ENCODE data around the gene JUN. TPM values are rescaled to one million over a fixed set of nuclear protein-coding genes. Genes with fewer than 3 reads are reported as not detected.

Gene JUN
- total and polyA plus RNA-seq, 10 donors, result 8.3 to 162 (median 42.2) TPM

DNA sequence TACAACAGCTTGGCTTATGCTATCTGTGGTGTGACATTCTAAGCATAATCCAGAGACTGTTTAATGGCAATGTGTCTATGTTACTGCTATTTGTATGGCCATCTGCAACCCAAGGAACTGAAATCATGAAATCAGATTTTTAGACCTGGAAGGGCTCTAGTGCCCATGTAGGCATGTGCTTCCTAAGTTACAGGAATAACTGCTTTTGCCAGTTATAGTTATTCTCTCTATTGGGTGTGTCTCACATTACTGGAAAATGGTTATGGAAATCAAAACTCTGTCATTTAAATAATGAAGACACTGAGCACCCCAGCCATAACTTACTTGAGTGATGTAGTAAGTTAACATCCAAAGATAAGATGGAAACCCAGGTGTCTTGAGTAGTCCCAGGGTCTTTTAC is 12.6 kb upstream of the JUN start:
- Histone ChIP-seq H3K27ac (no peak overlapping the region), H3K36me3 (no peaks in the 10 kb centered on the region), H3K27me3 (replicated peaks in 1 of 7) (no peaks in the 10 kb centered on the region), H3K4me1 (peaks cover 0 to 15% (median 0%) of the 10 kb centered on the region in 6 donors), H3K9me3 (no peaks in the 10 kb centered on the region), H3K4me3 (no peak overlapping the region)
- intact Hi-C loops (cut with DNase I; ENCODE audit: low total_unique reads), result no loop called here
- TF ChIP-seq POLR2AphosphoS5 (IDR thresholded peaks at IDR 0.05) (no peak), POLR2A (IDR thresholded peaks at IDR 0.05) (no peak)
- TF ChIP-seq, protein P1, sequence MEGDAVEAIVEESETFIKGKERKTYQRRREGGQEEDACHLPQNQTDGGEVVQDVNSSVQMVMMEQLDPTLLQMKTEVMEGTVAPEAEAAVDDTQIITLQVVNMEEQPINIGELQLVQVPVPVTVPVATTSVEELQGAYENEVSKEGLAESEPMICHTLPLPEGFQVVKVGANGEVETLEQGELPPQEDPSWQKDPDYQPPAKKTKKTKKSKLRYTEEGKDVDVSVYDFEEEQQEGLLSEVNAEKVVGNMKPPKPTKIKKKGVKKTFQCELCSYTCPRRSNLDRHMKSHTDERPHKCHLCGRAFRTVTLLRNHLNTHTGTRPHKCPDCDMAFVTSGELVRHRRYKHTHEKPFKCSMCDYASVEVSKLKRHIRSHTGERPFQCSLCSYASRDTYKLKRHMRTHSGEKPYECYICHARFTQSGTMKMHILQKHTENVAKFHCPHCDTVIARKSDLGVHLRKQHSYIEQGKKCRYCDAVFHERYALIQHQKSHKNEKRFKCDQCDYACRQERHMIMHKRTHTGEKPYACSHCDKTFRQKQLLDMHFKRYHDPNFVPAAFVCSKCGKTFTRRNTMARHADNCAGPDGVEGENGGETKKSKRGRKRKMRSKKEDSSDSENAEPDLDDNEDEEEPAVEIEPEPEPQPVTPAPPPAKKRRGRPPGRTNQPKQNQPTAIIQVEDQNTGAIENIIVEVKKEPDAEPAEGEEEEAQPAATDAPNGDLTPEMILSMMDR (IDR thresholded peaks at IDR 0.05 in 8 of 11, conservative IDR thresholded peaks at IDR 0.05 in 3 of 11), result no peak
- DNase-seq, result no peak

DNA sequence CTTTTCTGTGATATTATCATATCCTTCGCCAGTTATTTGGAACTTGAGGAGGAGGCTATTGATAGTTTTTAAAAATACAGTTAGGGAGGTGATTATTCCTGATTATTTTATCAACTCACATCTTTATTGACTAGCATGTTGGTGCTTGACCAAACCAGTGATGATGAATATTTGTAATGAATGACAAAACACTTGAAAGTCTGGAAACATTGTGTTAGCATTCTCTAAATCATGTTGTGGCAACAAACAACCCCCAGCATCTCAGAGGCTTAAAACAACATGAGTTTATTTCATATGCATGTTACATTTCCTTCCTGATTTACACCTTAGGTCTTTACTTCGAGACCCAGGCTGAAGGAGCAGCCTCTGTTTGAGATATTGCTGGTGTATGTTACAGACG is 10.7 kb upstream of the JUN start:
- no peaks in the 10 kb centered on the region for H3K9me3 ChIP-seq
- H3K27ac ChIP-seq, result no peak overlapping the region
- H3K4me1 ChIP-seq, result peaks cover 0 to 15% (median 0%) of the 10 kb centered on the region in 6 donors
- H3K36me3 ChIP-seq, result no peaks in the 10 kb centered on the region
- DNase-seq, result no peak
- intact Hi-C loops (cut with DNase I; ENCODE audit: low total_unique reads), result no loop called here
- TF ChIP-seq, protein P1 (IDR thresholded peaks at IDR 0.05 in 8 of 11, conservative IDR thresholded peaks at IDR 0.05 in 3 of 11), result no peak
- TF ChIP-seq POLR2AphosphoS5 (IDR thresholded peaks at IDR 0.05) (no peak), POLR2A (IDR thresholded peaks at IDR 0.05) (no peak)
- WGBS, 5 donors, result 78 to 86% (median 82%) methylated on average over 3 of the region's 3 CpGs
- H3K4me3 ChIP-seq, result no peak overlapping the region
- H3K27me3 ChIP-seq (replicated peaks in 1 of 7), result no peaks in the 10 kb centered on the region

DNA sequence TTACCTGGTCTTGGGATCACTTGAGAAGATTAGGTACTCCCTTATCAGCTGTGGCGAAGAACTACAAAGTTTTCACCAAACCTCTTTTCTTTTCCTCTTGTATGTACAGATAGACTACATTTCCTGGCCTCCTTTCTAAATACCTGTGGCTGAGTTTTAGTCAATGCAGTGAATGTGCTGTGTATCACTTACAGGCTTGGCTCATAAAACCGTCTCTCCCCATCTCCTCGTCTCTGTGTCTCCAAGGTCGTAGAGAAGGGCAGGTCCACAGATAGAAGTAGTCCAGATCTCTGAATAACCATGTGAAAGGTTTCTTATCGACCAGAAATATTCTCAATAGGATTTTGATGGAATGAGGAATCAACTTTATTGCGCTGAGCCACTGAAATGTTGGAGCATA is 9.0 kb upstream of the JUN start:
- H3K27ac ChIP-seq, result no peak overlapping the region
- intact Hi-C loops (cut with DNase I; ENCODE audit: low total_unique reads), result no loop called here
- H3K36me3 ChIP-seq, result peaks cover 0 to 9% (median 0%) of the 10 kb centered on the region in 6 donors
- H3K4me3 ChIP-seq, result no peak overlapping the region
- peaks cover 0 to 15% (median 0%) of the 10 kb centered on the region in 6 donors for H3K4me1 ChIP-seq
- peaks cover 0 to 13% (median 11%) of the 10 kb centered on the region in 8 donors for H3K9me3 ChIP-seq
- 89 to 96% (median 92%) methylated on average over 6 of the region's 6 CpGs for WGBS, 5 donors
- TF ChIP-seq POLR2AphosphoS5 (IDR thresholded peaks at IDR 0.05), result no peak
- DNase-seq, result no peak
- no peaks in the 10 kb centered on the region for H3K27me3 ChIP-seq (replicated peaks in 1 of 7)

DNA sequence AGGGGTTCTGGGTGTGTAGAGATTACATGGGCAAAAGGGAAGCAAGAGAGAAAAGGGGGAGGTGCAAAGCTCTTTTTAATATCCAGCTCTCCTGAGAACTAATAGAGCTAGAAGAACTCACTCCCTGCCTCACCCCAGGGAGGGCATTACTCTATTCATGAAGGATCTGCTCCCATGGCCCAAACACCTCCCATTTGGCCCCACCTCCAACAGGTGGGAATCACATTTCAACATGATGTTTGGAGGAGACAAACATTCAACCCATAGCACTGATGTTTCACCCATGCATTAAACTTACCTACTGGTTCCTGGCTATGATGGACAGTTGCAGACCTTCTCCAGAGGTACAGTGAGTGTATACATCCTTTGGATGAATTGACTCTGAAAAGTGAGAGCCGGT is 7.3 kb upstream of the JUN start:
- peaks cover 0 to 19% (median 3%) of the 10 kb centered on the region in 6 donors for H3K4me1 ChIP-seq
- 92 to 100% (median 95%) methylated on average over 1 of the region's 1 CpG for WGBS, 5 donors
- intact Hi-C loops (cut with DNase I; ENCODE audit: low total_unique reads), result no loop called here
- H3K27ac ChIP-seq, result no peak overlapping the region
- DNase-seq, result no peak
- TF ChIP-seq POLR2AphosphoS5 (IDR thresholded peaks at IDR 0.05) (no peak), POLR2A (IDR thresholded peaks at IDR 0.05) (no peak)
- TF ChIP-seq, protein P1 (IDR thresholded peaks at IDR 0.05 in 8 of 11, conservative IDR thresholded peaks at IDR 0.05 in 3 of 11), result no peak
- peaks cover 0 to 16% (median 13%) of the 10 kb centered on the region in 8 donors for H3K9me3 ChIP-seq
- H3K27me3 ChIP-seq (replicated peaks in 1 of 7), result no peaks in the 10 kb centered on the region
- no peak overlapping the region for H3K4me3 ChIP-seq
- H3K36me3 ChIP-seq, result peaks cover 0 to 14% (median 0%) of the 10 kb centered on the region in 6 donors
